ENCODE results near the gene FGF13.

DNA sequence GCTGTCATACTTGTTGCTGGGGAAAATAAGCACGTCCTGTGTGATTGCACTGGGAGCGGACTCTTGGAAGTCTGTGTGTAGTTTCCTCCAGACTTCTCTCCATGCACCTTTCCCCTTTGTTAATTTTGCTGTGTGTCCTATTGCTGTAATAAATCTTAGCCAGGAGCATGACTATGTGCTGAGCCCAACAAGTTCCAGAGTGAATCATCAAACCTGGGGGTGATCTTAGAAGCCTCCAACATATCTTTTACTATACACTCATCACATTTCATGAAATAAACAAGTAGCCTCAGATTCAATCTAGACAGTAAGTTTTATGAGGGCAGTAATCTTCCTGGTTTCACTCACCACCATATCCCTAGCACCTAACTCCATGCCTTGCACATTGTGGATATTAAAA, 43.3 kb upstream of the FGF13 start:
- TF ChIP-seq, protein P1, sequence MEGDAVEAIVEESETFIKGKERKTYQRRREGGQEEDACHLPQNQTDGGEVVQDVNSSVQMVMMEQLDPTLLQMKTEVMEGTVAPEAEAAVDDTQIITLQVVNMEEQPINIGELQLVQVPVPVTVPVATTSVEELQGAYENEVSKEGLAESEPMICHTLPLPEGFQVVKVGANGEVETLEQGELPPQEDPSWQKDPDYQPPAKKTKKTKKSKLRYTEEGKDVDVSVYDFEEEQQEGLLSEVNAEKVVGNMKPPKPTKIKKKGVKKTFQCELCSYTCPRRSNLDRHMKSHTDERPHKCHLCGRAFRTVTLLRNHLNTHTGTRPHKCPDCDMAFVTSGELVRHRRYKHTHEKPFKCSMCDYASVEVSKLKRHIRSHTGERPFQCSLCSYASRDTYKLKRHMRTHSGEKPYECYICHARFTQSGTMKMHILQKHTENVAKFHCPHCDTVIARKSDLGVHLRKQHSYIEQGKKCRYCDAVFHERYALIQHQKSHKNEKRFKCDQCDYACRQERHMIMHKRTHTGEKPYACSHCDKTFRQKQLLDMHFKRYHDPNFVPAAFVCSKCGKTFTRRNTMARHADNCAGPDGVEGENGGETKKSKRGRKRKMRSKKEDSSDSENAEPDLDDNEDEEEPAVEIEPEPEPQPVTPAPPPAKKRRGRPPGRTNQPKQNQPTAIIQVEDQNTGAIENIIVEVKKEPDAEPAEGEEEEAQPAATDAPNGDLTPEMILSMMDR (IDR thresholded peaks at IDR 0.05), result no peak
- no peak for TF ChIP-seq POLR2AphosphoS5 (IDR thresholded peaks at IDR 0.05; ENCODE audit: low read depth, low read length)
